ENCODE measurements around the gene ZNF573.
A peak's percentile ranks its signal among the peaks of the same experiment; 100 is the strongest.

DNA sequence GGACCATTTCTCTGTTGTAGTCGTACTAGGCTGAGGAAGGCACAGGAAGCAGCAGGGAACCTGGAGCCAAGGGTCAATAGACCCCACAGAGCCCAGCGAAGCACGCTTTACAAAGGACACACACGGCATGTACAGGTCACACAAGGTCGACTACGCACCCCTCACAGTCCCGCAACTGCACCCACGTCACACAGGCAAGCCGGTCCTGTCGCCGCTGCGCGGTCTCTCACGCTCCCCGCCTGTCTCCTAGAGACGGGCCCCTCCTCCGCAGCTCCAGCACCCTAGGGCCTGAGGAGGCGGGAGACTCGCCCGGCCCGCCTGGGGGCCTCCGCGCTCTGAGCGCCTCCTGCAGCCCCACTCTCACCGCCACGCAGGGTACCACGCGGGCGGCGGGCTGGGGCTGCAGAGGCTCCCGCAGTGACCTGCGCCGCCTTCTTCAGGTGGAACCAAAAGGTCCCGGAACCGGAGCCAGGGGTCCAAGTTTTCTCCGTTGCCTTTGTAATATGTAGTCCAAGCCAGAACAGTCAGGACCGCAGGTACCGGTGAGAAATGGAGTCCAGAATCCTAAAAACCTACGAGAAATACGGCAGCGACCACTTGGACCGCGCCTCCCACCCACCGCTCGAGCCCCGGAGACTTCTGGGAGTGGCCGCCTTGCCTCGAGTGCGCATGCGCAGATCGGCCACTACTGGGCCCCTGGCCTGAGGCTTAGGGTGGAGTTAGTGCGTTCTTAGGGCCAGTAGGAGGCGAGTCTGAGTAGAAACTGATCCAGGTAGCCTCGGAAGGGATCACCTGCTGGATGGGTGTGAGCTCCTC lies 60.1 kb downstream of the ZNF573 start, which contains the start of gene ZNF607:
- TF ChIP-seq, protein P1, sequence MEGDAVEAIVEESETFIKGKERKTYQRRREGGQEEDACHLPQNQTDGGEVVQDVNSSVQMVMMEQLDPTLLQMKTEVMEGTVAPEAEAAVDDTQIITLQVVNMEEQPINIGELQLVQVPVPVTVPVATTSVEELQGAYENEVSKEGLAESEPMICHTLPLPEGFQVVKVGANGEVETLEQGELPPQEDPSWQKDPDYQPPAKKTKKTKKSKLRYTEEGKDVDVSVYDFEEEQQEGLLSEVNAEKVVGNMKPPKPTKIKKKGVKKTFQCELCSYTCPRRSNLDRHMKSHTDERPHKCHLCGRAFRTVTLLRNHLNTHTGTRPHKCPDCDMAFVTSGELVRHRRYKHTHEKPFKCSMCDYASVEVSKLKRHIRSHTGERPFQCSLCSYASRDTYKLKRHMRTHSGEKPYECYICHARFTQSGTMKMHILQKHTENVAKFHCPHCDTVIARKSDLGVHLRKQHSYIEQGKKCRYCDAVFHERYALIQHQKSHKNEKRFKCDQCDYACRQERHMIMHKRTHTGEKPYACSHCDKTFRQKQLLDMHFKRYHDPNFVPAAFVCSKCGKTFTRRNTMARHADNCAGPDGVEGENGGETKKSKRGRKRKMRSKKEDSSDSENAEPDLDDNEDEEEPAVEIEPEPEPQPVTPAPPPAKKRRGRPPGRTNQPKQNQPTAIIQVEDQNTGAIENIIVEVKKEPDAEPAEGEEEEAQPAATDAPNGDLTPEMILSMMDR (IDR thresholded peaks at IDR 0.05), result peak; percentile 58 to 63 (median 61)
- TF ChIP-seq POLR2A (IDR thresholded peaks at IDR 0.05) (no peak), EP300 (IDR thresholded peaks at IDR 0.05) (no peak)

Data from ovary (tissue), 3 donors.